Panc1 (cell line): Measurements from ENCODE around the gene HS6ST3.

ENCODE experiments used
- CTCF ChIP-seq: fragments of 450-650 bp; IDR thresholded peaks from 2 replicates; pipeline ENCODE4 v1.5.1; 2017; ENCODE audit warnings: mild to moderate bottlenecking
- POLR2AphosphoS5 ChIP-seq: IDR thresholded peaks from 2 replicates; pipeline ENCODE4 v1.6.1; 2012; ENCODE audit warnings: mild to moderate bottlenecking, low read depth, low read length, moderate library complexity

DNA sequence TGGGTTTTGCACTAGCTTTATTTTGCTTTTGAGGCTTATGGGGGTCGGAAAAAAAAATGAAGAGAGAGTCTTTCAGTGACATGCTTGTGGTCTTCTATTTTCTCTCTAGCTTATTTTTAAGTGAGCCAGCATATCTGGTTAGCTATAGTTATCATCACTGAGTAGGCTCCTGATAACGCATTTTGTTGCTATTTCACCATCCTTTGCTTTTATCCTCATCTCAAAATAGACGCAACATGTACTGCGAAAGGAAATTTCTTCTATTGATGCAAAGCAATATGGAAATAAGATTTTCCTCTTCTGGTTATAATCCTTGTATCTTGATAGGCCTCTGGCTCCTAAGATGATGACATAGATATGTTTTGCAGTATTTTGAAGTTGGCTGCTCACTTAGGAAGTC lies 630.5 kb downstream of the HS6ST3 start:
- TF ChIP-seq POLR2AphosphoS5 (no peak), CTCF (no peak)
